Measurements from ENCODE around the gene RMI1. TPM values are rescaled to one million over a fixed set of nuclear protein-coding genes. Genes with fewer than 3 reads are reported as not detected.

The RMI1 gene
- total RNA-seq, 1 donor from 2014 or later, result 3.4 TPM

DNA sequence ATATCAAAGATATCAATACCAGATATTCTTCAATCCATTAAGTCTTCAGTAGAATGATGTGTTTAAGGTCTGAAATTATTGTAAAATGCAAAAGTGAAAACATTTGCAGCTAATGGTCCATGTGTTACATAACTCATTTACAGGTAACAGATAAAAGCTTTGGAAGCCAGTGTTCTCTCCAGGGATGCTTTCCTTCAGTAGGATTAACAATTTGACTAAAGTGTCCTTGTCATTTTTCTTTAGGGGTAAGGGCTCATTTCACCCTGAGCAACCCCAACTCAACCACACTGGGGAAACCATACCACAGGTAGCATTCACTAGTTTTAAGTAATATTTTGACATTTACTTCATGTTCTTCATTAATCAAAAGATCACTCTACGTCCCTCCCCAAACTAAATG is 13.5 kb upstream of the RMI1 start:
- TF ChIP-seq, protein P1, sequence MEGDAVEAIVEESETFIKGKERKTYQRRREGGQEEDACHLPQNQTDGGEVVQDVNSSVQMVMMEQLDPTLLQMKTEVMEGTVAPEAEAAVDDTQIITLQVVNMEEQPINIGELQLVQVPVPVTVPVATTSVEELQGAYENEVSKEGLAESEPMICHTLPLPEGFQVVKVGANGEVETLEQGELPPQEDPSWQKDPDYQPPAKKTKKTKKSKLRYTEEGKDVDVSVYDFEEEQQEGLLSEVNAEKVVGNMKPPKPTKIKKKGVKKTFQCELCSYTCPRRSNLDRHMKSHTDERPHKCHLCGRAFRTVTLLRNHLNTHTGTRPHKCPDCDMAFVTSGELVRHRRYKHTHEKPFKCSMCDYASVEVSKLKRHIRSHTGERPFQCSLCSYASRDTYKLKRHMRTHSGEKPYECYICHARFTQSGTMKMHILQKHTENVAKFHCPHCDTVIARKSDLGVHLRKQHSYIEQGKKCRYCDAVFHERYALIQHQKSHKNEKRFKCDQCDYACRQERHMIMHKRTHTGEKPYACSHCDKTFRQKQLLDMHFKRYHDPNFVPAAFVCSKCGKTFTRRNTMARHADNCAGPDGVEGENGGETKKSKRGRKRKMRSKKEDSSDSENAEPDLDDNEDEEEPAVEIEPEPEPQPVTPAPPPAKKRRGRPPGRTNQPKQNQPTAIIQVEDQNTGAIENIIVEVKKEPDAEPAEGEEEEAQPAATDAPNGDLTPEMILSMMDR (conservative IDR thresholded peaks at IDR 0.05; ENCODE audit: low read depth, low read length), result no peak
- no peak for DNase-seq (ENCODE audit: low read depth)
- H3K4me3 ChIP-seq (ENCODE audit: low read depth, low read length), result no peak overlapping the region

DNA sequence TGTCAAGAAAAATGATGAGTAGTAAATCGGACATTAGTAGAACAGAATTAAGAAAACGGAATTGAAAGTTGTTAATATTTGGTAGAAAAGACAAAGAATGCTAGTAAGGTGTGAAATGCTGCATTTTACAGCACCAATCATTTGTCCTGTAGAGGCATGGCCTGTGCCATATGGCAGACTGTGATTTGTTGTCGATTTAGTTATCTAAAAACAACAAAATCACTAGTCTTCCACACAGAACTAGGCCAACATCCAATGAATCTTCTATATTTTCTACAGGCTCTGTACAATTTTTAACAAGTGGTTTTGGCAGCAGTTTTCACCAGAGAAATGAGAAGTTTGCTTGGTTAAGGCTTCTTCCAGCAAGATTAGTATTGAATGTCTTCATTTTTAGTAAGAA is 11.0 kb upstream of the RMI1 start:
- TF ChIP-seq, protein P1 (conservative IDR thresholded peaks at IDR 0.05; ENCODE audit: low read depth, low read length), result no peak
- DNase-seq (ENCODE audit: low read depth), result no peak
- no peak overlapping the region for H3K4me3 ChIP-seq (ENCODE audit: low read depth, low read length)

DNA sequence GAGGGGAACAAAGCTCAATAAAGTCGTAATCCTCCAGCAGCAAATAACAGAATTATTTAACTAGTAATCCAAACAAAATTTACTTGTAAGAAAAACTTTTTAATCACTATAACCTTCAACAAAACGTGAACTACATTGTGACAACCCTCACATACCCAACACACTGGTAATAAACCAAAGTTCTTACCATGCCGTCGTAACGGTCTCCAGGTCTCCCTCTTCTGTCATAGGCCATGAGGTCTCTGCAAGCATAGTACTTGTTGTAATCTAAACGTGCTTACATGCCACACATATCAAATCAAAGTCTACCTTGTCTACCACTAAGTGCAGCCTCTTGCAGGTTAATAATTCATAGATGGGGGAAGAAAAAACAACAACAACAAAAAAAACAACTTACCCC is 9.1 kb upstream of the RMI1 start:
- DNase-seq (ENCODE audit: low read depth), result no peak
- no peak overlapping the region for H3K4me3 ChIP-seq (ENCODE audit: low read depth, low read length)
- TF ChIP-seq, protein P1 (conservative IDR thresholded peaks at IDR 0.05; ENCODE audit: low read depth, low read length), result no peak

DNA sequence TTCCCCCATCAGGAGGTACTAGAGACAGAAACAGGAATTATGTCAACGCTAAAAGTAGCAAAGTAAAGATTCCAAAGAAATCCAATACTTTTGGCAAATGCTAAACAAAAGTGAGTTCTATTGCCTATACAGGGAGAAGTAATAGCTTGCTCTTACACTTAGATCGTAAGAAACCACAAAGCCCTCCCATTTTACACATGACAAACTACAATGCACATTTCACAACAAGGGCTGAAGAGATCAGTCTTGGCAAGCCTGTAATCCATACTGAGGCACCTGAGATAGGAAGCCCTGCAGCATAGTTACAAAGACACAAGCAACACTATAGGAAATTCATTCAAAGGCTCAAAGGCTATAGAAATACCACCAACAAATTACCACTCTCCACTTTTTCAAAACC is 8.3 kb upstream of the RMI1 start:
- no peak overlapping the region for H3K4me3 ChIP-seq (ENCODE audit: low read depth, low read length)
- DNase-seq (ENCODE audit: low read depth), result no peak
- TF ChIP-seq, protein P1 (conservative IDR thresholded peaks at IDR 0.05; ENCODE audit: low read depth, low read length), result no peak

DNA sequence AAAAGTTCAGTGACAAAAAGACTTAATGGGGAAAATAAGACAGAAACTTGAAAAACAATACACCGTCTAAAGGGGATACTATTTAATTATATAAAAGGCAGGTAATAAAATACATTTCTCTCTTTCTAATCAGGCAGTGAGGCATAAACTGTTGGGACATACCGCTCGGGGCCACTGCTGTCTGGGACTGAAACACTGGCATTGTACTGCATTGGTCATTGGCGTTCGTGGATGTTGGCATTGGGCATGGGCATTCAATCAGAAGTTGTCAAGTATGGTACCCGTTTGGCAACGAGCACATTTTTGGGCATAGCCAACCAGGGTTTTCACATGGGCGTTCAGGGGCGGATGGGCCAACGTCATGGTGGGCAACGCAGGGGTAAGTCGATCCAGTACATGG is 5.3 kb upstream of the RMI1 start:
- TF ChIP-seq, protein P1 (conservative IDR thresholded peaks at IDR 0.05; ENCODE audit: low read depth, low read length), result no peak
- H3K4me3 ChIP-seq (ENCODE audit: low read depth, low read length), result no peak overlapping the region
- DNase-seq (ENCODE audit: low read depth), result no peak

DNA sequence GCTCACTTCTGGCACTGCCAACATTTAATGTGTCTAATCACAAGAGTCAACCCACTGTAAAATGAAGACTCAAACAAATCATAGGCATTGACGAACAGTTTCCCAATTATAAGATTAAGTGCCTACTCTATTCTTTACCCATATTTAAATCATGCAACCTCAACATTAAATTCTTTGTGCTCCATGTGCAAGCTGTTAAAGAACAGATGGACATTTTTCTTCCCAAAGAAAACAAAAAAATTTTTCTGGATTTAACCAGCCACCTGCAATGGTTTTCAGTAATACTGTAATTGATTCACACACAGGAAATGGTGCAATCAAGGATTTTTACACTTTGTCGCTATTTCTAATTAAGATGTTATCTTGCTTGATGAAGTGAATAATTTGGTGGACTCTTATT is 4.2 kb upstream of the RMI1 start:
- TF ChIP-seq, protein P1 (conservative IDR thresholded peaks at IDR 0.05; ENCODE audit: low read depth, low read length), result no peak
- DNase-seq (ENCODE audit: low read depth), result no peak
- H3K4me3 ChIP-seq (ENCODE audit: low read depth, low read length), result no peak overlapping the region

DNA sequence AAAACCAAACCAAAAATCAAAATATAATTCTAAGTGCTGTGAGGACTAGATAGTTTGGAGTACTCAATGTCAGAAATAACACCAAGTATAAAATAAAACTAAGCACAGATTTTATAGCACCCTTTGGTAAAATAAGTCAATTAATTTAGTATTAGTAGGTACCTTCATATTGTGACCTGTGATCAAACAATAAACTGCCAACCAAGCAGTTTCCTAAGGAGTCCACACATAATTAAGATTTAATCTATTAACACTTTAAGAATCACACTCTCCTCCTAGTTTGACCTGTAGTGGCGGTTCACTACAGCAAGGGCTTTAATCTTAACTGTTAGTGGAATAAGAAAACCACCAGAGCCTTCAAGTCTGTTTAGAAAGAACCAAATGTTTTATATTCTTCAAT is 3.4 kb upstream of the RMI1 start:
- H3K4me3 ChIP-seq (ENCODE audit: low read depth, low read length), result peak overlapping the region; percentile 99
- TF ChIP-seq, protein P1 (conservative IDR thresholded peaks at IDR 0.05; ENCODE audit: low read depth, low read length), result no peak
- no peak for DNase-seq (ENCODE audit: low read depth)
